ENCODE measurements around the gene LCE2B. TPM values are rescaled to one million over a fixed set of nuclear protein-coding genes. Genes with fewer than 3 reads are reported as not detected.

The LCE2B gene
- total and polyA plus RNA-seq, 8 donors = not detected

DNA sequence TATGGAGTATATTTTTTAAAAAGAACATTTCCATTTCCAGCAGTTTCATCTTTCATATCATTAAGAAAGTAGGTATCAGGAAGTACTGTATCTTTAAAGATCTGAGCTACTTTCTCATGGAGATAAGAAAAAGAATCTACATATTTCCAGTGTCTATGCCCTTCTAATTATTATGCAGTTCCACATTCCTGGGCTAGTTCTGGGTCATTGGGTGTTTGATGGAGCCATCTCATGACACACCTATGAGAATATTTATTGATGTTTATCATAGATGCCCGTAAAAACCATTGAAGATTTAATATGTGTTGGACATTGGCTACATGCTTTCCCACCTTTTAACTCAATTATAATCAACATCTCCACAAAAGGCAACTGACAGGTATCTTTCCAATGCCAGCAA is 43.1 kb downstream of the LCE2B start:
- no peaks in the 10 kb centered on the region for H3K36me3 ChIP-seq
- no peak for ATAC-seq
- DNase-seq = no peak
- H3K27me3 ChIP-seq = no peaks in the 10 kb centered on the region
- H3K4me1 ChIP-seq = no peaks in the 10 kb centered on the region
- no peak overlapping the region for H3K4me3 ChIP-seq
- TF ChIP-seq, protein P1, sequence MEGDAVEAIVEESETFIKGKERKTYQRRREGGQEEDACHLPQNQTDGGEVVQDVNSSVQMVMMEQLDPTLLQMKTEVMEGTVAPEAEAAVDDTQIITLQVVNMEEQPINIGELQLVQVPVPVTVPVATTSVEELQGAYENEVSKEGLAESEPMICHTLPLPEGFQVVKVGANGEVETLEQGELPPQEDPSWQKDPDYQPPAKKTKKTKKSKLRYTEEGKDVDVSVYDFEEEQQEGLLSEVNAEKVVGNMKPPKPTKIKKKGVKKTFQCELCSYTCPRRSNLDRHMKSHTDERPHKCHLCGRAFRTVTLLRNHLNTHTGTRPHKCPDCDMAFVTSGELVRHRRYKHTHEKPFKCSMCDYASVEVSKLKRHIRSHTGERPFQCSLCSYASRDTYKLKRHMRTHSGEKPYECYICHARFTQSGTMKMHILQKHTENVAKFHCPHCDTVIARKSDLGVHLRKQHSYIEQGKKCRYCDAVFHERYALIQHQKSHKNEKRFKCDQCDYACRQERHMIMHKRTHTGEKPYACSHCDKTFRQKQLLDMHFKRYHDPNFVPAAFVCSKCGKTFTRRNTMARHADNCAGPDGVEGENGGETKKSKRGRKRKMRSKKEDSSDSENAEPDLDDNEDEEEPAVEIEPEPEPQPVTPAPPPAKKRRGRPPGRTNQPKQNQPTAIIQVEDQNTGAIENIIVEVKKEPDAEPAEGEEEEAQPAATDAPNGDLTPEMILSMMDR (IDR thresholded peaks at IDR 0.05) = no peak
- intact Hi-C loops (cut with DNase I) = no loop called here
- no peak overlapping the region for H3K27ac ChIP-seq
- H3K9me3 ChIP-seq = no peaks in the 10 kb centered on the region

DNA sequence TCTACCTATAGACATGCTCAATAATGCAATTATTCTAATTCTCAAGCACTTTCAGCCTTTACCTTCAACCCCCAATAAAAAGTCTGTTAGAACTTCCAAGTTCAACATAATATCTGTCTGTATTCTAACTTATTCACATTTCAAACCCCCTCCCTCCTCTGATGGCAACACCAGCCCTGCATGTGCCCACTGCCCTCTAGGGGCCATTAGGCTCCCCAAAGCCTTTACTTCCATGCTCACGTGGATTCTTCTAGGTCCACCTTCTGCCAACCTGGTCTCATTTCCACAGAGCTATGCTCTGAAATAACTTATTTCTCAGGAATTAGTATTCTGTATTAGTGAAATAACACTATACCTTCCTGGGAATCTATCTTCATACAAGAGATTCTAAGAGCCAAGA is 49.7 kb downstream of the LCE2B start:
- no peaks in the 10 kb centered on the region for H3K36me3 ChIP-seq
- TF ChIP-seq, protein P1 (IDR thresholded peaks at IDR 0.05) = no peak
- intact Hi-C loops (cut with DNase I) = no loop called here
- DNase-seq = no peak
- H3K4me3 ChIP-seq = no peak overlapping the region
- no peaks in the 10 kb centered on the region for H3K4me1 ChIP-seq
- peaks cover 0 to 6% of the 10 kb centered on the region in 2 donors for H3K27me3 ChIP-seq
- no peaks in the 10 kb centered on the region for H3K9me3 ChIP-seq
- ATAC-seq = no peak
- no peak overlapping the region for H3K27ac ChIP-seq

Other genes with a start within 250 kb of the LCE2B start
- gene LCE5A, start 175.3 kb upstream of the LCE2B start, total RNA-seq = not detected
- gene LCE5A, start 175.3 kb upstream of the LCE2B start, polyA plus RNA-seq (ENCODE audit: insufficient read length in 6 of 6) = not detected
- gene CRCT1, start 171.6 kb upstream of the LCE2B start, total RNA-seq = not detected
- gene CRCT1, start 171.6 kb upstream of the LCE2B start, polyA plus RNA-seq (ENCODE audit: insufficient read length in 6 of 6) = not detected
- not detected for gene LCE3E, start 119.3 kb upstream of the LCE2B start, total RNA-seq
- gene LCE3E, start 119.3 kb upstream of the LCE2B start, polyA plus RNA-seq (ENCODE audit: insufficient read length in 6 of 6) = not detected
- not detected for gene LCE3D, start 105.6 kb upstream of the LCE2B start, total RNA-seq
- not detected for gene LCE3D, start 105.6 kb upstream of the LCE2B start, polyA plus RNA-seq (ENCODE audit: insufficient read length in 6 of 6)
- gene LCE3C, start 85.9 kb upstream of the LCE2B start, total RNA-seq = not detected
- not detected for gene LCE3C, start 85.9 kb upstream of the LCE2B start, polyA plus RNA-seq (ENCODE audit: insufficient read length in 6 of 6)
- not detected for gene LCE3B, start 72.3 kb upstream of the LCE2B start, total RNA-seq
- not detected for gene LCE3B, start 72.3 kb upstream of the LCE2B start, polyA plus RNA-seq (ENCODE audit: insufficient read length in 6 of 6)
- gene LCE3A, start 63.0 kb upstream of the LCE2B start, total RNA-seq = not detected
- gene LCE3A, start 63.0 kb upstream of the LCE2B start, polyA plus RNA-seq (ENCODE audit: insufficient read length in 6 of 6) = not detected
- gene LCE2D, start 22.7 kb upstream of the LCE2B start, total RNA-seq = not detected
- gene LCE2D, start 22.7 kb upstream of the LCE2B start, polyA plus RNA-seq (ENCODE audit: insufficient read length in 6 of 6) = not detected
- not detected for gene LCE2C, start 10.8 kb upstream of the LCE2B start, total RNA-seq
- gene LCE2C, start 10.8 kb upstream of the LCE2B start, polyA plus RNA-seq (ENCODE audit: insufficient read length in 6 of 6) = not detected
- not detected for gene LCE2A, start 12.2 kb downstream of the LCE2B start, total RNA-seq
- not detected for gene LCE2A, start 12.2 kb downstream of the LCE2B start, polyA plus RNA-seq (ENCODE audit: insufficient read length in 6 of 6)
- gene LCE4A, start 22.0 kb downstream of the LCE2B start, total RNA-seq = not detected
- not detected for gene LCE4A, start 22.0 kb downstream of the LCE2B start, polyA plus RNA-seq (ENCODE audit: insufficient read length in 6 of 6)
- not detected for gene KPRP, start 71.9 kb downstream of the LCE2B start, total RNA-seq
- not detected for gene KPRP, start 71.9 kb downstream of the LCE2B start, polyA plus RNA-seq (ENCODE audit: insufficient read length in 6 of 6)
- not detected for gene LCE1F, start 89.0 kb downstream of the LCE2B start, total RNA-seq
- gene LCE1F, start 89.0 kb downstream of the LCE2B start, polyA plus RNA-seq (ENCODE audit: insufficient read length in 6 of 6) = not detected
- gene LCE1E, start 100.1 kb downstream of the LCE2B start, total RNA-seq = not detected
- not detected for gene LCE1E, start 100.1 kb downstream of the LCE2B start, polyA plus RNA-seq (ENCODE audit: insufficient read length in 6 of 6)
- not detected for gene LCE1D, start 110.6 kb downstream of the LCE2B start, total RNA-seq
- not detected for gene LCE1D, start 110.6 kb downstream of the LCE2B start, polyA plus RNA-seq (ENCODE audit: insufficient read length in 6 of 6)
- not detected for gene LCE1C, start 120.5 kb downstream of the LCE2B start, total RNA-seq
- gene LCE1C, start 120.5 kb downstream of the LCE2B start, polyA plus RNA-seq (ENCODE audit: insufficient read length in 6 of 6) = not detected
- gene LCE1B, start 125.8 kb downstream of the LCE2B start, total RNA-seq = not detected
- gene LCE1B, start 125.8 kb downstream of the LCE2B start, polyA plus RNA-seq (ENCODE audit: insufficient read length in 6 of 6) = not detected
- gene LCE1A, start 141.3 kb downstream of the LCE2B start, total RNA-seq = not detected
- not detected for gene LCE1A, start 141.3 kb downstream of the LCE2B start, polyA plus RNA-seq (ENCODE audit: insufficient read length in 6 of 6)
- not detected for gene LCE6A, start 156.7 kb downstream of the LCE2B start, total RNA-seq
- gene LCE6A, start 156.7 kb downstream of the LCE2B start, polyA plus RNA-seq (ENCODE audit: insufficient read length in 6 of 6) = not detected
- not detected for gene LCE7A, start 173.9 kb downstream of the LCE2B start, total RNA-seq
- gene LCE7A, start 173.9 kb downstream of the LCE2B start, polyA plus RNA-seq (ENCODE audit: insufficient read length in 6 of 6) = not detected
- not detected for gene SMCP, start 192.2 kb downstream of the LCE2B start, total RNA-seq
- not detected for gene SMCP, start 192.2 kb downstream of the LCE2B start, polyA plus RNA-seq (ENCODE audit: insufficient read length in 6 of 6)
- gene IVL, start 222.4 kb downstream of the LCE2B start, total RNA-seq = under 1 TPM in 1 of 2 donors, not detected in 1; 0.12 TPM
- not detected for gene IVL, start 222.4 kb downstream of the LCE2B start, polyA plus RNA-seq (ENCODE audit: insufficient read length in 6 of 6)